HepG2 (cell line): Measurements from ENCODE around the gene APRT. TPM values are rescaled to one million over a fixed set of nuclear protein-coding genes. Genes with fewer than 3 reads are reported as not detected.
A peak's percentile ranks its signal among the peaks of the same experiment; 100 is the strongest.

Source experiments
- CSRNP2 ChIP-seq: sonication (generic); formaldehyde crosslinking; conservative IDR thresholded peaks from 2 replicates; pipeline ENCODE4 v1.8.0; 2022; ENCODE audit warnings: low read depth, missing genetic modification reagents
- NONO ChIP-seq, 2 experiments: fragments of 450-650 bp in 1 of 2; sonication (generic) in 1 of 2; formaldehyde crosslinking in 1 of 2; IDR thresholded peaks in 1 of 2; conservative IDR thresholded peaks in 1 of 2; 2 replicates each; pipeline versions ENCODE4 v1.6.1 to v1.8.0; 2017 to 2022; ENCODE audit warnings: mild to moderate bottlenecking in 1 of 2, missing genetic modification reagents in 1 of 2, moderate library complexity in 1 of 2
- PCBP1 ChIP-seq: fragments of 200-400 bp; formaldehyde crosslinking; IDR thresholded peaks from 2 replicates; pipeline ENCODE4 v1.6.1; 2017; ENCODE audit warnings: mild to moderate bottlenecking, low read depth, low read length, borderline replicate concordance
- SP1 ChIP-seq, 2 experiments: fragments of 450-650 bp in 1 of 2; sonication (generic) in 1 of 2; formaldehyde crosslinking in 1 of 2; IDR thresholded peaks; 2 replicates each; pipeline versions ENCODE4 v1.4.0 to v1.6.1; 2016 to 2020; ENCODE audit warnings: missing genetic modification reagents in 1 of 2
- THAP8 ChIP-seq: sonication (generic); formaldehyde crosslinking; IDR thresholded peaks from 2 replicates; pipeline ENCODE4 v1.5.1; 2020; ENCODE audit warnings: missing genetic modification reagents, mild to moderate bottlenecking, borderline replicate concordance
- ZNF350 ChIP-seq: sonication (generic); formaldehyde crosslinking; IDR thresholded peaks from 2 replicates; pipeline ENCODE4 v1.4.0; 2020; ENCODE audit warnings: mild to moderate bottlenecking, low read depth, missing genetic modification reagents, borderline replicate concordance
- ZNF629 ChIP-seq: sonication (generic); formaldehyde crosslinking; conservative IDR thresholded peaks from 2 replicates; pipeline ENCODE4 v1.5.0; 2020; ENCODE audit warnings: missing genetic modification reagents
- ZNF646 ChIP-seq: sonication (generic); formaldehyde crosslinking; IDR thresholded peaks from 2 replicates; pipeline ENCODE4 v1.9.0; 2021; ENCODE audit warnings: mild to moderate bottlenecking, missing genetic modification reagents
- ZNF660 ChIP-seq: sonication (generic); formaldehyde crosslinking; IDR thresholded peaks from 2 replicates; pipeline ENCODE4 v1.5.1; 2020; ENCODE audit warnings: mild to moderate bottlenecking, low read depth, missing genetic modification reagents, borderline replicate concordance
- ZSCAN21 ChIP-seq: sonication (generic); formaldehyde crosslinking; IDR thresholded peaks from 2 replicates; pipeline ENCODE4 v1.8.0; 2022; ENCODE audit warnings: mild to moderate bottlenecking, missing genetic modification reagents, moderate library complexity, borderline replicate concordance
- polyA plus RNA-seq, 8 experiments: library from polyadenylated mRNA; depleted of rRNA in 3 of 8; stranded (reverse) in 7 of 8; unstranded in 1 of 8; fragments of >200 nt; fragmentation: Illumina TruSeq in 4 of 8; extraction: Trizol in 4 of 8; gene quantifications; 2 replicates each; pipeline versions ENCODE4 v1.2.1 to v1.2.3, GENCODE V29; 2011 to 2016; ENCODE audit warnings: low read depth in 4 of 8, missing spikeins in 1 of 8, mixed read lengths in 1 of 8; ENCODE audit not compliant: insufficient read depth in 1 of 8
- total RNA-seq, 5 experiments: library from RNA; depleted of rRNA; stranded (reverse); fragments of >200 nt; fragmentation: Illumina TruSeq; extraction: Trizol; gene quantifications; 2 replicates each; pipeline ENCODE4 v1.2.3, GENCODE V29; 2016; ENCODE audit warnings: low read depth in 1 of 5

APRT gene
- total and polyA plus RNA-seq, 2 of the 13 experiments (the other 11 are each of a cell fraction or from before 2014, with no cell fraction given): 155 to 242 TPM

- TF ChIP-seq CSRNP2 (CRISPR knock-in tag): 0 out of 2 replicates have a peak, but pooled peaks have one; percentile 33
- TF ChIP-seq NONO (IDR thresholded peaks at IDR 0.05): no peak
- TF ChIP-seq NONO (CRISPR knock-in tag; conservative IDR thresholded peaks at IDR 0.05): 0 out of 2 replicates have a peak, but pooled peaks have one; percentile 23
- TF ChIP-seq ZNF646 (CRISPR knock-in tag): 0 out of 2 replicates have a peak, but pooled peaks have one; percentile 32
- TF ChIP-seq THAP8: no peak
- no peak for TF ChIP-seq ZSCAN21
- no peak for TF ChIP-seq ZNF629
- no peak for TF ChIP-seq SP1 (IDR thresholded peaks at IDR 0.05)
- no peak for TF ChIP-seq SP1 (CRISPR knock-in tag; IDR thresholded peaks at IDR 0.05)
- TF ChIP-seq PCBP1: no peak
- 0 out of 2 replicates have a peak, but pooled peaks have one; percentile 6 for TF ChIP-seq ZNF350 (CRISPR knock-in tag)
- TF ChIP-seq ZNF660 (CRISPR knock-in tag): no peak
Observed at GRCh38 chr16:88789594-88789993, 22.1 kb downstream of the APRT start (continued).
